HL-60/S4 treated with retinoic acid at 250 ng/mL for 4 days and 3 days (cell line): ENCODE results near the gene RPGRIP1.
"Not testable (repeated sequence)": the region's sequence is repeated elsewhere in the genome, so short reads cannot be mapped to it uniquely, and the experiment has no call there.

Experiments
- in situ Hi-C: fragments of 300-500 bp; cut with MboI; formaldehyde crosslinking; loops from 2 replicates; pipeline ENCODE4 v1.7.0; 2022; ENCODE audit warnings: low sequenced_read_pairs

RPGRIP1 gene

GRCh38 chr14:21279783-21280182 lies at the start of gene RPGRIP1:
Gene RPGRIP1, plus strand, starts transcription at chr14:21280083. Its CDS starts 7,894 bp downstream, at chr14:21287977.
- in situ Hi-C loops: no loop called here

GRCh38 chr14:21231020-21231652 lies 48.7 kb upstream of the RPGRIP1 start:
- in situ Hi-C loops: no loop called here

- in situ Hi-C loops: no loop called here
These were observed 46.3 kb upstream of the RPGRIP1 start for GRCh38 chr14:21233457-21234076.

GRCh38 chr14:21234112-21234511 lies 45.8 kb upstream of the RPGRIP1 start:
- in situ Hi-C loops: no loop called here

GRCh38 chr14:21236948-21237797 lies 42.7 kb upstream of the RPGRIP1 start:
- in situ Hi-C loops: no loop called here

- in situ Hi-C loops: no loop called here
These were observed 40.9 kb upstream of the RPGRIP1 start for GRCh38 chr14:21238823-21239518.

- in situ Hi-C loops: no loop called here
These were observed 39.5 kb upstream of the RPGRIP1 start for GRCh38 chr14:21240417-21240816.

GRCh38 chr14:21241218-21241819 lies 38.6 kb upstream of the RPGRIP1 start:
- in situ Hi-C loops: no loop called here

GRCh38 chr14:21244544-21244943 lies 35.3 kb upstream of the RPGRIP1 start:
- in situ Hi-C loops: no loop called here

- in situ Hi-C loops: no loop called here
These were observed 34.1 kb upstream of the RPGRIP1 start for GRCh38 chr14:21245813-21246212.

- in situ Hi-C loops: no loop called here
These were observed 31.5 kb upstream of the RPGRIP1 start for GRCh38 chr14:21248338-21248737.

- in situ Hi-C loops: no loop called here
These were observed 31.0 kb upstream of the RPGRIP1 start for GRCh38 chr14:21248739-21249411.

GRCh38 chr14:21251215-21251614 lies 28.7 kb upstream of the RPGRIP1 start:
- in situ Hi-C loops: no loop called here

GRCh38 chr14:21252149-21252548 lies 27.7 kb upstream of the RPGRIP1 start:
- in situ Hi-C loops: no loop called here

- in situ Hi-C loops: no loop called here
These were observed 24.3 kb upstream of the RPGRIP1 start for GRCh38 chr14:21255385-21256101.

GRCh38 chr14:21256102-21256447 lies 23.8 kb upstream of the RPGRIP1 start:
- in situ Hi-C loops: not testable (repeated sequence)

GRCh38 chr14:21256539-21257393 lies 23.1 kb upstream of the RPGRIP1 start:
- in situ Hi-C loops: no loop called here

- in situ Hi-C loops: no loop called here
These were observed 22.4 kb upstream of the RPGRIP1 start for GRCh38 chr14:21257394-21257909.
